MM.1S (cell line): ENCODE data around the gene SLC18A3.

Experiments used
- DNase-seq: peaks from one replicate; pipeline ENCODE4 v3.0.0-alpha.2; 2015
- H2AFZ ChIP-seq: fragments of 300-600 bp; sonication (generic); 2 replicates; pipeline ENCODE4 v1.6.0; 2016; ENCODE audit warnings: antibody characterized with exemption, low read length
- H3F3A ChIP-seq: fragments of 300-600 bp; sonication (generic); 2 replicates; pipeline ENCODE4 v1.6.1; 2016; ENCODE audit warnings: mild to moderate bottlenecking, antibody characterized with exemption, low read length, moderate library complexity, mixed read lengths; ENCODE audit not compliant: insufficient read depth
- H3K27ac ChIP-seq: fragments of 300-600 bp; sonication (generic); 2 replicates; pipeline ENCODE4 v1.5.1; 2016; ENCODE audit warnings: mild to moderate bottlenecking, low read length
- H3K27me3 ChIP-seq: fragments of 300-600 bp; sonication (generic); replicated peaks from 2 replicates; pipeline ENCODE4 v1.6.0; 2016; ENCODE audit warnings: low read length; ENCODE audit not compliant: insufficient read depth
- H3K36me3 ChIP-seq: fragments of 300-600 bp; sonication (generic); replicated peaks from 2 replicates; pipeline ENCODE4 v1.6.1; 2016; ENCODE audit warnings: mild to moderate bottlenecking, low read length, mixed read lengths; ENCODE audit not compliant: insufficient read depth
- H3K4me1 ChIP-seq: fragments of 300-600 bp; sonication (generic); 2 replicates; pipeline ENCODE4 v1.6.1; 2016; ENCODE audit warnings: low read length, mixed read lengths
- H3K4me2 ChIP-seq: fragments of 300-600 bp; sonication (generic); 2 replicates; pipeline ENCODE4 v1.6.0; 2016; ENCODE audit warnings: low read depth, low read length
- H3K4me3 ChIP-seq: fragments of 300-600 bp; sonication (generic); 2 replicates; pipeline ENCODE4 v1.5.1; 2016; ENCODE audit warnings: low read length, mixed read lengths
- H3K79me2 ChIP-seq: fragments of 300-600 bp; sonication (generic); 2 replicates; pipeline ENCODE4 v1.6.1; 2016; ENCODE audit warnings: mixed run types, low read length, mixed read lengths
- H3K9ac ChIP-seq: fragments of 300-600 bp; sonication (generic); 2 replicates; pipeline ENCODE4 v1.6.1; 2016; ENCODE audit warnings: low read length, mixed read lengths
- H3K9me2 ChIP-seq: fragments of 300-600 bp; sonication (generic); replicated peaks from 2 replicates; pipeline ENCODE4 v1.6.1; 2016; ENCODE audit warnings: mild to moderate bottlenecking, low read length, mixed read lengths; ENCODE audit not compliant: insufficient read depth
- H3K9me3 ChIP-seq: fragments of 300-600 bp; sonication (generic); replicated peaks from 2 replicates; pipeline ENCODE4 v1.6.1; 2016; ENCODE audit warnings: mild to moderate bottlenecking, low read length, mixed read lengths; ENCODE audit not compliant: insufficient read depth
- H4K20me1 ChIP-seq: fragments of 300-600 bp; sonication (generic); 2 replicates; pipeline ENCODE4 v1.6.1; 2016; ENCODE audit warnings: mild to moderate bottlenecking, low read length, moderate library complexity, mixed read lengths; ENCODE audit not compliant: insufficient read depth
- EZH2 ChIP-seq: fragments of 300-600 bp; sonication (generic); optimal IDR thresholded peaks from 2 replicates; pipeline ENCODE3; 2017; ENCODE audit warnings: low read depth, mild to moderate bottlenecking, antibody characterized with exemption, low read length, mixed read lengths
- EZH2phosphoT487 ChIP-seq: fragments of 300-600 bp; sonication (generic); IDR thresholded peaks from 2 replicates; pipeline ENCODE4 v1.6.1; 2018; ENCODE audit warnings: antibody characterized with exemption, low read length
- TF ChIP-seq, protein P1 (sequence below): fragments of 300-600 bp; sonication (generic); IDR thresholded peaks from 2 replicates; pipeline ENCODE4 v1.5.1; 2016; ENCODE audit warnings: antibody characterized with exemption, low read length, mixed read lengths

The SLC18A3 gene

GRCh38 chr10:49642311-49642710, 32.2 kb downstream of the SLC18A3 start:
- H3K9ac ChIP-seq = no peak overlapping the region
- no peaks in the 10 kb centered on the region for H3K9me2 ChIP-seq
- no peaks in the 10 kb centered on the region for H3K9me3 ChIP-seq
- H3K79me2 ChIP-seq = no peaks in the 10 kb centered on the region
- H3K27me3 ChIP-seq = no peaks in the 10 kb centered on the region
- H3K4me3 ChIP-seq = no peak overlapping the region
- no peak for DNase-seq
- H3K36me3 ChIP-seq = no peaks in the 10 kb centered on the region
- H3K27ac ChIP-seq = no peak overlapping the region
- H2AFZ ChIP-seq = no peak overlapping the region
- no peaks in the 10 kb centered on the region for H4K20me1 ChIP-seq
- H3K4me1 ChIP-seq = no peaks in the 10 kb centered on the region
- H3K4me2 ChIP-seq = no peak overlapping the region
- H3F3A ChIP-seq = no peaks in the 10 kb centered on the region
- TF ChIP-seq EZH2 = no peak
- TF ChIP-seq, protein P1, sequence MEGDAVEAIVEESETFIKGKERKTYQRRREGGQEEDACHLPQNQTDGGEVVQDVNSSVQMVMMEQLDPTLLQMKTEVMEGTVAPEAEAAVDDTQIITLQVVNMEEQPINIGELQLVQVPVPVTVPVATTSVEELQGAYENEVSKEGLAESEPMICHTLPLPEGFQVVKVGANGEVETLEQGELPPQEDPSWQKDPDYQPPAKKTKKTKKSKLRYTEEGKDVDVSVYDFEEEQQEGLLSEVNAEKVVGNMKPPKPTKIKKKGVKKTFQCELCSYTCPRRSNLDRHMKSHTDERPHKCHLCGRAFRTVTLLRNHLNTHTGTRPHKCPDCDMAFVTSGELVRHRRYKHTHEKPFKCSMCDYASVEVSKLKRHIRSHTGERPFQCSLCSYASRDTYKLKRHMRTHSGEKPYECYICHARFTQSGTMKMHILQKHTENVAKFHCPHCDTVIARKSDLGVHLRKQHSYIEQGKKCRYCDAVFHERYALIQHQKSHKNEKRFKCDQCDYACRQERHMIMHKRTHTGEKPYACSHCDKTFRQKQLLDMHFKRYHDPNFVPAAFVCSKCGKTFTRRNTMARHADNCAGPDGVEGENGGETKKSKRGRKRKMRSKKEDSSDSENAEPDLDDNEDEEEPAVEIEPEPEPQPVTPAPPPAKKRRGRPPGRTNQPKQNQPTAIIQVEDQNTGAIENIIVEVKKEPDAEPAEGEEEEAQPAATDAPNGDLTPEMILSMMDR = no peak
- no peak for TF ChIP-seq EZH2phosphoT487

DNA sequence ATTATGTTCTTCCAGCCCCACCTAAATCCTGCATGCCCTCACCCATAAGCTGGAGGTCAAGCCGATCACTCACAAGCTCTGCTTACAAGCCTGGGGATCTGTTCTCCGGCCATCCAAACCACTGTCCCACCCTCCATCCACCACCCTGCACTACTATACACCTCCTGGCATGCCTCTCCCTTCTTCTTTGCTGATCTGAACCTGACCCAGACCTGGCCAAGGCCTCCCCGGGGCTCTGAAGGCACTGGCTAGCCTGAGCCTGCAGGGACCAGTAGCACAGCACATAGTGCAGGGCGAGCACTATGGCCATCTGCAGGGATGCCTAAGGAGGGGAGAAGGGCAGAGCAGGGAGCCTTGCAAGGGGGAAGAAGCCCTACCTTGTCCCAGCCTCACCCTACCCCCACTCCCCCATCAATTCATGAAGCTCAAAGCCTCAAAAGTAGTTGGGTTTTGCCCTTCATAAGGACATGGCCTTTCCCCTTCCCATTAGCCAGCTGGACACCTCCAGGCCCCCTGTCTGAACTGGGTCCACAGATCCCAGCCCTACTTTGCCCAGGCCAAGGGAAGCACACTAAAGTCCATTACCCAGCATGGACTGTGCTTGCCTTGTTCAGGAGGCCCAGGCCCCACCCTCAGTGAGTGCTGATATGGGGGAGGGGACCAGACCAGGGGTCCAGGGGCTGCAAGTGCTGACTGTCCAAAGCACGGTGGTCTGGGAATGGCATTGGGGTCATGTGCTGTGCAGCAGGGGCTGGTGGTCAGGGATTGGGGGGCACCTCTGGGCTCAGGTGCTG, 33.3 kb downstream of the SLC18A3 start:
- no peaks in the 10 kb centered on the region for H3K9me2 ChIP-seq
- H3K4me3 ChIP-seq = no peak overlapping the region
- no peaks in the 10 kb centered on the region for H3K4me1 ChIP-seq
- H2AFZ ChIP-seq = no peak overlapping the region
- no peaks in the 10 kb centered on the region for H3F3A ChIP-seq
- no peaks in the 10 kb centered on the region for H3K79me2 ChIP-seq
- no peak for DNase-seq
- no peak for TF ChIP-seq EZH2phosphoT487
- TF ChIP-seq, protein P1 = no peak
- no peak for TF ChIP-seq EZH2
- no peaks in the 10 kb centered on the region for H3K36me3 ChIP-seq
- no peak overlapping the region for H3K4me2 ChIP-seq
- no peak overlapping the region for H3K9ac ChIP-seq
- no peaks in the 10 kb centered on the region for H4K20me1 ChIP-seq
- H3K27ac ChIP-seq = no peak overlapping the region
- H3K9me3 ChIP-seq = no peaks in the 10 kb centered on the region
- H3K27me3 ChIP-seq = no peaks in the 10 kb centered on the region

DNA sequence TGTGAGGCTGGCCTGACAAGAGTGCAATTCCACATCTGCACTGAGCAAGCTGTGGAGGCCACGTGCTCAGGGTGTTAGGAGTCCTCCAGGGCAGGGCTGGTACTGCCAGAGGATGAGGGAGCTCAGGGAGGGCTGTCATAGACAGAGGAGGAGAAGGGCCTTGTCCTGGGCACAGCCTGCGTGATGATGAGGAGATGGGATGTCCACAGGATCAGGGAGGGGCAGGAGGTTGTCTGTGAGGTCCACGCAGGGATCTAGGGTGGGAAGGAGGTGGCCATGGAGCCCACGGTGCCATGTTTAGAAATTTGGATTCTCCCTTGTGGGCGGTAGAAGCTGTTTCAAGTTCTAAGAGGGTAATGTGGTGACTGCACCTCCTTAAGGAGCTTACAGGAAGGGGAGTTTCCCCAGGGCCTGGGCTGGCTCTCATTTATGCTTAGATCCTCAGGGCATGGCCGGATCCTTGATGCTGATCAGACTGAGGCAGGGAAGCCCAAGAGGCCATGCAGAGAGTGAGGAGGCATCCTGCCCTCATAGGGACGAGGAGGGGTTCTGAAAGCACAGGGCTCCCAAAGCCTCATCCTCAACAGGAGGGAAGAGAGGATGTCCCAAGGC, 34.0 kb downstream of the SLC18A3 start:
- no peaks in the 10 kb centered on the region for H3F3A ChIP-seq
- no peaks in the 10 kb centered on the region for H4K20me1 ChIP-seq
- no peaks in the 10 kb centered on the region for H3K4me1 ChIP-seq
- no peak overlapping the region for H3K4me3 ChIP-seq
- no peak overlapping the region for H3K27ac ChIP-seq
- TF ChIP-seq, protein P1 = no peak
- TF ChIP-seq EZH2 (no peak), EZH2phosphoT487 (no peak)
- no peak overlapping the region for H3K9ac ChIP-seq
- H3K27me3 ChIP-seq = no peaks in the 10 kb centered on the region
- H3K36me3 ChIP-seq = no peaks in the 10 kb centered on the region
- H3K9me3 ChIP-seq = no peaks in the 10 kb centered on the region
- H3K9me2 ChIP-seq = no peaks in the 10 kb centered on the region
- H3K4me2 ChIP-seq = no peak overlapping the region
- no peak for DNase-seq
- no peak overlapping the region for H2AFZ ChIP-seq
- no peaks in the 10 kb centered on the region for H3K79me2 ChIP-seq
